GM21390 (cell line): ENCODE results near the gene ACVR2B.
A peak's percentile ranks its signal among the peaks of the same experiment; 100 is the strongest.
"Not testable (repeated sequence)": the region's sequence is repeated elsewhere in the genome, so short reads cannot be mapped to it uniquely, and the experiment has no call there.

Experiments used
- ATAC-seq: cut with Tn5 transposase; IDR thresholded peaks from one replicate; pipeline ENCODE4 v1.9.1; 2021; ENCODE audit not compliant: unreplicated experiment

The ACVR2B gene

DNA sequence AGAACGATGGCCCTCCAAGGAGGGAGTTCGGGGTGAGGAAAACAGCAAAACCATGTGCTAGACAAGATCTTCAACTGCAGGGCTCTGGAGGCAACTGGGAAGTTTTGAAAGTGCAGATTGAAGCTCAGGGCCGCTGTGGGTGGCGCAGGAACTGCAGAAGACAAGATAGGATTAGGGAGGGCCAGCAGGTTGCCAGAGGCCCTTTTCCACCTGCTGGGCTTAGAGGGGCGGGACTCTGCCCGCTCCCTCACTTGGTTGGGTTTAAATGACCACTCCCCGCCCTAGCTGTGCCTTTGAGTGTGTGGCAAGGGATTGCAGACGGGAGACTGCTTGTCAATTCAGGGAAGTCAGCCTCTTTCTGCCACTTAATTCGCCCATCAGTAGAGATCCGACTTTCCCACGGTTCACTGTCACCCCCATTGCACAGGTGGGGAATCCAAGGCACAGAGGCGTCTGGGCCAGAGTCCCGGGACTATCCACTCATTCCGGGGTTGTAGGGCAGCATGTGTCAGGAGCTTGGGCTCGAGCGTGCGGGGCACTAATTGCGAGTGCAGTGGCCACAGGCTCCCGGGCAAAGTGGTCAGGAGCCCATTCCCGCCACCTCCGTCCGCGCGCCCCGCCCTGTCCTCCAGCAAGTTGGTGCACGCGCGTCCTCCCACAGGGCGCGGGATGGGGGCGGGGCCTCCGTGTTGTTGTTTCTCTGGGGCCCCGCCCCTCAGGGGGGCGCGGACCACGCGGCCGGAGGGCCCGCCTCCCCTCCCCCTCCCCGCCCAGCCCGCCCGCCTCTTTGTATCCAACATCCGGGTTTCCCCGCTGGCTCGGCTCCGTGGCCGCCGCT is at the start of gene ACVR2B:
Gene ACVR2B (plus strand): TSS at position 816 of the 838 bp plus-strand sequence. CDS start 433 bp downstream, outside the sequence.
- ATAC-seq, result peak; percentile 54

DNA sequence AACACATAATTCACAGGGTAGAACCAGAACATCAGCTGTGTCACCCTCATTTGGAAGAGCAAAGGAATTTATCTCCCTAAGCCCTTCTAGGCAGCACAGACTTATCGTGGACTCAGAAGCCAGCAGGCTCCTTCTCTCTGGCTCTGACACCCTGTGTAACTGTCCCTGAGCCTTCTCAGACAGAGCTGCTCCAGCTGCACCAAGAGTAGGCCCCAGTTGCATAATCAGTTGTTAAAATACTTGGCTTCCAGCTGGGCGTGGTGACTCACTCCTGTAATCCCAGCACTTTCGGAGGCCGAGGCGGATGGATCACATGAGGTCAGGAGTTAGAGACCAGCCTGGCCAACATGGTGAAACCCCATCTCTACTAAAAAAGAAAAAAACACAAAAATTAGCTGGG is 49.4 kb upstream of the ACVR2B start:
- no peak for ATAC-seq

DNA sequence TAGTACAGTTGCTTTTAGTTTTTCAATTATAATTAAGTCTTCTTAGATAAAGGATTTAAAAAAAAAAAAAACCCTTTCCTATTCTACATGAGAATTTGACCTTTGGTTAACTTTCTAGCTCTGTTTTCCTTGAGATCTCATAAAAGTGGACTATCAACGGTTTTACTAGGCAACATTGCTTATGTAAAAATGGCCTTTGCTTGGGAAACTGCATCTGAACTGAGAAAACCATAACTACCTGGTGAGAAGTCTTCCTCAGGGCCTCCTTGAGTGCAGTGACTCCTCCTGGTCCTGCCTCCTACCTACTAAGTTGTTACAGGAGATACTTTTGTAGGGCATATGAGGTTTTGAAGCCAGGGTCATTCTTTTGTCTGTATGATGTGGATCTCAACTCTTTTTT is 42.1 kb upstream of the ACVR2B start:
- ATAC-seq, result no peak

DNA sequence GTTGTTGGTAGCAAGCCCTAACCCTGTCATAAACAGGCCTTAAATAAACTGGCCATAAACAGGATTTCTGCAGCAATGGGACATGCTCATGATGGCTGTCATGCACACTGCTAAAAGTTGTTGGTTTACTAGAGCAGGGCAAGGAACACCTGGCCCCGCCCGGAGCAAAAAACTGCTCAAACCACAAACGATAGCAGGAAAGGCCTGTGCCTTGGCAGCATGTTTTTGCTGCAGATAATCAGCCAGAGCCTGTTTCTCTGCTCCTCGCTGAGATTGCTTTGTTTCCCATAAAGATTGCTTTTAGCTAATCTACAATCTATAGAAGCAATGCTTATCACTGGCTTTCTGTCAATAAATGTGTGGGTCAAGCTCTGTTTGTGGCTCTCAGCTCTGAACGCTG is 32.9 kb upstream of the ACVR2B start:
- not testable (repeated sequence) for ATAC-seq

DNA sequence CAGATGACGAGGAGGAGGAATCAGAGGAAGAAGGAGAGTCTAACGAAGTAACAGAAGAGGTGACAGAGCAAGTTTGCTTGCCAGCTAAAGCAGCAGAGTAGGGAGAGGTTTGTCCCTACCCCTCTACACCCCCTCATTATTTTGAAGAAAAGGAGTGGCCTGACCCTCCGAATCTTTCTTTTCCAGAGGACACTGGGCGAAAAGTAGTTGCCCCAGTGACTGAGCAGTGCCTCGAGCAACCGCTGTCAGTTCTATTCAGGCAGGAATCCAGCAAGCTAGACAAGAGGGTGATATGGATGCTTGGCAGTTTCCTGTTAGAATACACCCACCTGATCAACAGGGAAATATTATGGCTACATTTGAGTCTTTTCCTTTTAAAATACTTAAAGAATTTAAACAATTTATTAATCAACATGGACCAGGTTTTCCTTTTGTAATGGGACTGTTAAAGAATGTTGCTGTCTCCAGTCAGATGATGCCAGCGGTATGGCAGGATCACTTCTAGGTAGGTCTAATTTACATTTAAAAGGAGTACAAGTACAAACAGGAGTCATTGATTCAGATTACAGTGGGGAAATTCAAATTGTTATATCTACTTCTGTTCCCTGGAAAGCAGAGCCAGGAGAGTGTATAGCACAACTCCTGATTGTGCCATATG is 31.9 kb upstream of the ACVR2B start:
- no peak for ATAC-seq

DNA sequence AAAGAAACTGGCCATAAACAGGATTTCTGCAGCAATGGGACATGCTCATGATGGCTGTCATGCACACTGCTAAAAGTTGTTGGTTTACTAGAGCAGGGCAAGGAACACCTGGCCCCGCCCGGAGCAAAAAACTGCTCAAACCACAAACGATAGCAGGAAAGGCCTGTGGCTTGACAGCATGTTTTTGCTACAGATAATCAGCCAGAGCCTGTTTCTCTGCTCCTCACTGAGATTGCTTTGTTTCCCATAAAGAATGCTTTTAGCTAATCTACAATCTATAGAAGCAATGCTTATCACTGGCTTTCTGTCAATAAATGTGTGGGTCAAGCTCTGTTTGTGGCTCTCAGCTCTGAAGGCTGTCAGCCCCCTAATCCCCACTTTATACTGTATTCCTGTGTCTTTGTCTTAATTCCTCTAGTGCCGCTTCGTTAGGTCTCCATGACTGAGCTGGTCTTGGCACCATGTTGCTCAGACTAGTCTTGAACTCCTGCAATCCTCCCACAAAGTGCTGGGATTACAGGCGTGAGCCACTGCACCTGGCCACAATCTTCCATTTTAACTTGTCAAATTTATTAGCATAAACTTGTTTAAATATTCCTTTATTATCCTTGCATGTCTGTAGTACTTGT is 26.8 kb upstream of the ACVR2B start:
- ATAC-seq, result not testable (repeated sequence)

DNA sequence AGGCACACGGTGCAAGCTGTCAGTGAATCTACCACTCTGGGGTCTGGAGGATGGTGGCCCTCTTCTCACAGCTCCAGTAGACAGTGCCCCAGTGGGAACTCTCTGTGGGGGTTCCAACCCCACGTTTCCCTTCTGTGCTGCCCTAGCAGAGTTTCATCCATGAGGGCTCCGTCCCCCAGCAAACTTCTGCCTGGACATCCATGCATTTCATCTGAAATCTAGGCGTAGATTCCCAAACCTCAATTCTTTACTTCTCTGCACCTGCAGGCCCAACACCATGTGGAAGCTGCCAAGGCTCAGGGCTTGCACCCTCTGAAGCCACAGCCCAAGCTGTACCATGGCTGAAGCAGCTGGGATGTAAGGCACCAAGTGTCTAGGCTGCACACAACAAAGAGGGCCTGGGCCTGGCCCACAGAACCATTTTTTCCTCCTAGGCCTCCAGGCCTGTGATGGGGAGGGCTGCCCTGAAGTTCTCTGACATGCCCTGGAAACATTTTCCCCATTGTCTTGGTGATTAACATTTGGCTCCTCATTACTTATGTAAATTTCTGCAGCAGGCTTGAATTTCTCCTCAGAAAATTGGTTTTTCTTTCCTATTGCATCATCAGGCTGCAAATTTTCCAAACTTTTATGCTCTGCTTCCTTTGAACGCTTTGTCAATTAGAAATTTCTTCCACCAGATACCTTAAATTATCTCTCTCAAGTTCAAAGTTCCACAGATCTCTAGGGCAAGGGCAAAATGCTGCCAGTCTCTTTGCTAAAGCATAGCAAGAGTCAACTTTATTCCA is 20.6 kb upstream of the ACVR2B start:
- not testable (repeated sequence) for ATAC-seq

DNA sequence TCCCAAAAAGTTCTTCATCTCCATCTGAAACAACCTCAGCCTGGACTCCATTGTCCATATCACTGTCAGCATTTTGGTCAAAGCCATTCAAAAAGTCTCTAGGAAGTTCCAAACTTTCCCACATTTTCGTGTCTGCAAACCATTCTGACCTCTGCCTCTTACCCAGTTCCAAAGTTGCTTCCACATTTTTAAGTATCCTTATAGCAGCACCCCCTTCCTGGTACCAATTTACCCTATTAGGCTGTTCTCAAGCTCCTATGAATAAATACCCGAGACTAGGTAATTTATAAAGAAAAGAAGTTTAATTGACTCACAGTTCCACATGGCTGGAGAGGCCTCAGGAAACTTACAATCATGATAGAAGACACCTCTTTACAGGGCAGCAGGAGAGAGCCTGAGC is 20.0 kb upstream of the ACVR2B start:
- ATAC-seq, result not testable (repeated sequence)

DNA sequence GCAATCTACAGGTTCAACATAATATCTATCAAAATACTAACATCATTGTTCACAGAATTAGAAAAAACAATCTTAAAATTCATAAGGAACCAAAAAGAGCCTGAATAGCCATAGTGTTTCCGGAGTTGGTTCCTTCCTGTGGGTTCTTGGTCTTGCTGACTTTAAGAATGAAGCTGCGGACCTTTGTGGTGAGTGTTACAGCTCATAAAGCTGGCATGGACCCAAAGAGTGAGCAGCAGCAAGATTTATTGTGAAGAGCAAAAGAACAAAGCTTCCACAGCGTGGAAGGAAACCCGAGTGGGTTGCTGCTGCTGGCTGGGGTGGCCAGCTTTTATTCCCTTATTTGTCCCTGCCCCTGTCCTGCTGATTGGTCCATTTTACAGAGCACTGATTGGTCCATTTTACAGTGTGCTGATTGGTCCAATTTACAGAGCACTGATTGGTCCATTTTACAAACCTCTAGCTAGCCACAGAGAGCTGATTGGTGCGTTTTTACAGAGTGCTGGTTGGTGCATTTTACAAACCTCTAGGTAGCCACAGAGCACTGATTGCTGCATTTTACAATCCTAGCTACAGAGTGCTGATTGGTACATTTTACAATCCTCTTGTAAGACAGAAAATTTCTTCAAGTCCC is 15.1 kb upstream of the ACVR2B start:
- not testable (repeated sequence) for ATAC-seq

DNA sequence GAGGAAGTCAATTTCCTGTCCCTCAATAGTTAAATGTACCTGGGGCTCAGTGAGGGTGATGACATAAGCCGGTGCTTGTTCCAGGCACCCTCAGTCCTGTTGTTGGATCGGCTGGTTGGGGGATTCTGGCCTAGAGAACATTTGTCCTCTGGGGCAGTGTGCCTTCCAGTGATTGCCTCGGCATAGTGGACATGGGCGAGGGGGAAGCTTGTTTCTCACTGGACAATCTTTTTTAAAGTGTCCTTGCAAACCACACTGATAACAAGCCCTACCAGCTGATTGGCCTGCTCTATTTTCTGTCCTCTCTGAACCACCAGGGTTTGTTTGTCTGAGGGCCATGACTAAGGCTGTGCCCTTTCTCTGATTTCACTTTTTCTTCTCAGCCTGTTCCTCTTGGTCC is 10.5 kb upstream of the ACVR2B start:
- ATAC-seq, result not testable (repeated sequence)

DNA sequence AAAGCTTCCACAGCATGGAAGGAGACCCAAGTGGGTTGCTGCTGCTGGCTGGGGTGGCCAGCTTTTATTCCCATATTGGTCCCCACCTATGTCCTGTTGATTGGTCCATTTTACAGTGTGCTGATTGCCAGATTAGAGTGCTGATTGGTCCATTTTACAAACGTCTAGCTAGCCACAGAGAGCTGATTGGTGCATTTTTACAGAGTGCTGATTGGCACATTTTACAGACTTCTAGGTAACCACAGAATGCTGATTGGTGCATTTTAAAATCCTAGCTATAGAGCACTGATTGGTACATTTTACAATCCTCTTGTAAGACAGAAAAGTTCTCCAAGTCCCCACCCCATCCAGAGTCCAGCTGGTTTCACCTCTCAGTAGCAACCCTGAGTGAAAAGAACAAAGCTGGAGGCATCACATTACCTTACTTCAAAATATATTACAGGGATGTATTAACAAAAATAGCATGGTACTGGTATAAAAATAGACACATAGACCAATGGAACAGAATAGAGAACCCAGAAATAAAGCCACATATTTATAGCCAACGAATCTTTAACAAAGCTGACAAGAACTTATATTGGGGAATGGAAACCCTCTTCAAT is 7.5 kb upstream of the ACVR2B start:
- no peak for ATAC-seq

DNA sequence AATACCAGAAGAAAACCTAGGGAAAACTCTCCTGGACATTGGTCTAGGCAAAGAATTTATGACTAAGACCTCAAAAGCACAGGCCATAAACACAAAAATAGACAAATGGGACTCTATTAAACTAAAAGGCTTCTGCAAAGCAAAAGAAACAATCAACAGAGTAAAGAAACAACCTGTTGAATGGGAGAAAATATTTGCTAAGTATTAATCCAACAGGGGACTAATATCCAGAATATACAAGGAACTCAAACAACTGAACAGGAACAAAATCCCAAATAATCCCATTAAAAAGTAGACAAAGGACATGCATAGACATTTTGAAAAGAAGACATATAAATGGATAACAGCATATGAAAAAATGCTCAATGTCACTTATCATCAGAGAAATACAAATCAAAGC is 6.9 kb upstream of the ACVR2B start:
- ATAC-seq, result no peak

DNA sequence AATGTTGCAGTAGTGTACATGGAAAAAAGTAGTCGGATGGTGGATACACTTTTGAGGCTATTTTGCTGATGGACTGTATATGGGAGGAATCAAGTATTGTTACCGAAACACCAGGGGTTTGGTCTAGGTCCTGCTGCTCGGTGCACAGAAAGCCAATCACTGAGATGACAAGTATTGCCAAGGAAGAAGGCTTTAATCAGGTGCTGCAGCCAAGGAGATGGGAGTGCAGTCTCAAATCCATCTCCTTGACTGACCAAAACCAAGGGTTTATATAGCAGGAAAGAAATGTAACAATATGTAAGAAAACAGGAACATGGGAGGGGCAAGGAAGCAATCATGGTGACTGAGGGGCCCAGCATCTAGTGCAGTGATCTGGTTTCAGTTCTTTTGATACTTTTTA is 2.8 kb upstream of the ACVR2B start:
- ATAC-seq, result no peak

DNA sequence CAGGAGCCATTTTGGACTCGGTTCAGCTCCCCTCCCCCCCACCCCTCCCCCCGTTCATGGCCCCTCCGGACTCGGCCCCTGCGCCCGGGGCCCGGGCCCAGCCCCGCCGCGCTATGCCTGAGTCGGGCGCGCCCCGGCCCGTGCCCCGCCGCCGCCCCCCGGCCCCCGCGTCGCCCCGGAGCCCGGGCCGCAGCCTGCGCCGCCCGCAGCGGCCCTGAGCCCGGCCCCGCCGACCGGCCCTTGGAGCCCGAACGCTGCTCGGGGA is 155 bp downstream of the ACVR2B start:
- ATAC-seq, result no peak

DNA sequence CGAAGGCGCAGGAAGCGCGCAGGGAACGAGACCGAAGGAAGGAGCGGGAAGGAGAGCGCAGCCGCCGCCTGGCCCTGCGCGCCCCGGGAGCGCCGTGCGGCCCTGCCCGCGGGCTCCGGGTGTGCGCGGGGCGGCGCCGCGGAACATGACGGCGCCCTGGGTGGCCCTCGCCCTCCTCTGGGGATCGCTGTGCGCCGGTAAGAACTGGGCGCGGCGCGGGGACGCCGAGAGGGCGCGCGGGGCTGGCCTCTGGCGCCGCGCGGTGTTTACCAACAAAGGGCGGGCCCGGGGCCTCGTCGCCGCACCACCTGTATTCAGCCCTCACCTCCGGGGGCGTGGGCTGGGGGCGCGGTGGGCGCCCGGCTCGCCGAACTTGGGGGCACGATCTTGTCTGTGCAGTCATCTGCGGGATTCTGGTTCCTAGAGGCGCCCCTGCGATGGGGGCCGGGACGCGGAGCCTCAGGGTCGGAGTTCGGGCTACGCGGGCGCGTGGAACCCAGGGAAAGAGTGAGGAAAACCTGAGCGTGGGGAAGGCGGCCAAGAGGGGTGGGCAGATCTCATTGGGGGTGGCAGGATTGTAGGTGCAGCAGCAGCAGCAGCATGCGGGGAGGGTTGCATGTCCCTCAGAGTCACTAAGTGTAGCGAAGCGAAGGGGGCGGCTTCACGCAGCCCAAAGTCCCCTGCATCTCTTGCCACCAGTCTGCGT is 641 bp downstream of the ACVR2B start:
- ATAC-seq, result peak; percentile 47

DNA sequence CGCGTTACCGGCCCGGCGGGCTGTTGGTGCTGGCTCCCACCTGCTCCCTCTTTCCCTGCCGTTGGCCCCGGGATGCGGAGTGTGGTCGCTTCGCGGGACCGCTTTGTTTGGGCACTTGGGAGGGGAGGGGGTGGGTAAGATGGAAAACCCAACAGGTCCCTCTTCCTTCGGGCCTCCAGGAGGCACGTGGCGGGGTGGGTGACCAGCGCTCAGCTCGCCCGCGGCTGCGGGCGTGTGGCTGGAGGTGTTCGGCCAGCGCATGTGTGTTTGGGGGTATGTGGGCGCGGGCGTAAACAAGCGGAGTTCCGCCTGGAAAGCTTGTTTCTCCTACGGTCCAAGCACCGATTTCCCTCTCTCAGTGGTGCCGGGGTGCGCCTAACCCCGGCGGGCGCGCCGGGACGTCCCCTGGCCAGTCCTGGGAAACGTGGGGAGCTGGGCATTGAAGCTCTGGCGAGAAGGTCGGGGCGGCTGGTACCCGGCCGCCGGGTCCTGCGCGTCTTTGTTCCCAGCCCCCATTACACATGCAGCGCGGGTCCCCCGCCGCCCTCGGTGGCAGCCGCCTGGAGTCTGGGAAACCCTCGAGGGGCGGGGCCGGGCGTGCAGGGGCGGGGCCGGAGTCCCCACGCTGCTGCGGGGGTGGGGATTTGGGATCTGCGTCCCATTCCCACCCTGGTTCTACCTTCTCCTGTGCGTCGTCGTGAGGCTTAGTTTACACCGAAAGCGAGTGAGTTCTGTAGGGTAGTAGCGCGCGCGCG is 1.4 kb downstream of the ACVR2B start:
- ATAC-seq, result peak; percentile 26

DNA sequence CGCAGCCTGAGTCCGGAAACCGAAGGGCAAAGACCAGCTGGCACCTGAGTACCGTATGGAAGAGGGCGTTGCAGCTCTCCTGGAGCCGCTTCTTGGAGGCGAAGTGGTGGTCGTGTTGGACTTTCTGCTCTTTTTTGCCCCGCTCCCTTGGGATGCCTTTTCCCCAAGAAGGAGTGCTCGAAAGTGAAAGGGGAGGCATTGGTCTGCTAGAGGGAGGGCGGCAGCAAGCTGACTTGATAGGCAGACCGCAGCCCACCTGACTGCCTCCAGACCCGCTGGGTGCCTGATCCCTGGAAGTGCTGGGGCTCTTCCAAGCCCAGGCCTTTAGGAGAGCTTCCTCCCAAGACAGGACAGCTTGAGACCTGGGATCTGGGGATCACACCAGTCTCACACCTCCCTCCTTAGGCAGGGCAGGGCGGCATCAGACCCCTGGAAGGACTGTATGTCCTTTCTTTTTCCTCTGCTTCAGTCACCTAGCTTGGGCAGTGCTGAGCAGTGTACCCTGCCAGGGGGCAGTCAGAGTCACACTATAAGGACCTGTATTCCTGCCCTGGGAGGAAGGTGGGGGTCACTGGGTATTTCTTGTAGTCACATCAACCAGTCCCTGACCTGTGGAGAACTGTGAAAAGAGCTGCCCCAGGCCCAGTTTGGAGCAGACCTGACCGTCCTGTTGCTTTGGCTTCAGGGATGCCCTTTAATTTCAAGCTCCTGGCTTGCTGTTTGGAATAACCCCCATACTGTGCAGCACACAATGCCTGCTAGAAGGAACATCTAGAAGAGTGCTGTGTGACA is 2.1 kb downstream of the ACVR2B start:
- peak; percentile 43 for ATAC-seq
